Astrocyte of the cerebellum (primary cell): Measurements from ENCODE around the gene ESPNL.
A peak's percentile ranks its signal among the peaks of the same experiment; 100 is the strongest.

Source experiments
- DNase-seq: peaks from one replicate; pipeline ENCODE4 v3.0.0-alpha.2; 2011; ENCODE audit warnings: low read depth
- H3K4me3 ChIP-seq: 2 replicates; pipeline ENCODE4 v1.5.1; 2011; ENCODE audit warnings: mild to moderate bottlenecking, low read depth, low read length, moderate library complexity
- in situ Hi-C: cut with HindIII; loops from 2 replicates; pipeline ENCODE4 v1.10.0; 2017; ENCODE audit warnings: low sequenced_read_pairs
- TF ChIP-seq, protein P1 (sequence below): IDR thresholded peaks from 2 replicates; pipeline ENCODE4 v1.5.1; 2012; ENCODE audit warnings: low read length, low read depth, moderate library complexity, mild to moderate bottlenecking; ENCODE audit errors: missing control alignments

The ESPNL gene

GRCh38 chr2:238159661-238160205, 59.6 kb downstream of the ESPNL start:
- in situ Hi-C loops, result no loop called here
- TF ChIP-seq, protein P1, sequence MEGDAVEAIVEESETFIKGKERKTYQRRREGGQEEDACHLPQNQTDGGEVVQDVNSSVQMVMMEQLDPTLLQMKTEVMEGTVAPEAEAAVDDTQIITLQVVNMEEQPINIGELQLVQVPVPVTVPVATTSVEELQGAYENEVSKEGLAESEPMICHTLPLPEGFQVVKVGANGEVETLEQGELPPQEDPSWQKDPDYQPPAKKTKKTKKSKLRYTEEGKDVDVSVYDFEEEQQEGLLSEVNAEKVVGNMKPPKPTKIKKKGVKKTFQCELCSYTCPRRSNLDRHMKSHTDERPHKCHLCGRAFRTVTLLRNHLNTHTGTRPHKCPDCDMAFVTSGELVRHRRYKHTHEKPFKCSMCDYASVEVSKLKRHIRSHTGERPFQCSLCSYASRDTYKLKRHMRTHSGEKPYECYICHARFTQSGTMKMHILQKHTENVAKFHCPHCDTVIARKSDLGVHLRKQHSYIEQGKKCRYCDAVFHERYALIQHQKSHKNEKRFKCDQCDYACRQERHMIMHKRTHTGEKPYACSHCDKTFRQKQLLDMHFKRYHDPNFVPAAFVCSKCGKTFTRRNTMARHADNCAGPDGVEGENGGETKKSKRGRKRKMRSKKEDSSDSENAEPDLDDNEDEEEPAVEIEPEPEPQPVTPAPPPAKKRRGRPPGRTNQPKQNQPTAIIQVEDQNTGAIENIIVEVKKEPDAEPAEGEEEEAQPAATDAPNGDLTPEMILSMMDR, result no peak
- H3K4me3 ChIP-seq, result no peak overlapping the region
- no peak for DNase-seq

GRCh38 chr2:238160206-238161129, 60.3 kb downstream of the ESPNL start:
- TF ChIP-seq, protein P1, result peak; percentile 19
- DNase-seq, result no peak
- in situ Hi-C loops, result no loop called here
- H3K4me3 ChIP-seq, result no peak overlapping the region

- in situ Hi-C loops, result no loop called here
- H3K4me3 ChIP-seq, result no peak overlapping the region
- DNase-seq, result no peak
- TF ChIP-seq, protein P1, result no peak
Observed at GRCh38 chr2:238161291-238162051, 61.3 kb downstream of the ESPNL start.

DNA sequence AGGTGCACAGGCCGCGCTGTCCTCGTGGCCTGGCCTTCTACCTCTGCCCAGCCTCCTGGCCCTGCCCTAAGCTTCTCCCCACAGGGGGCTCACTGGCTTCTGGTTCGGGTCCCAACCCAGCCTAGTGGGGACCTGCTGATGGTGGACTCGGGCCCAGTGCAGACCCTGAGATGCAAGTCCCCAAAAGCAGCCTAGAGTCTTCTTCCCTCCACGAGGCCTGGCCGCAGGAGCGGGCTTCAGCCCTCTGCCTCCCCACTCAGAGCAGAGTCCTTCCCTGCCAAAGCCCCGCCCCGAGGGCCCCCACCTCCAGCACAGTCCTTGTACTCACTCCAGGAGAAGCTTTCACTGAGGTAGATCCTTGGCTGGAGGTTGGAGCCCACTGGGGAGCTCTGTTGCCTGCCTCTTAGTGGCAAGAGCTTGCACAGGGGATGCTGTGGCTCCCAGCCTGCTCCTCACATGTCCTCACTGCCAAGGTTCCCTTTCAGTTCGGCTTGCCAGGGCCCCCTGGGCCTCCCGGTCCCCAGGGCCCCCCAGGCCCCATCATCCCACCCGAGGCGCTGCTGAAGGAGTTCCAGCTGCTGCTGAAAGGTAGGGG, 62.2 kb downstream of the ESPNL start:
- no peak overlapping the region for H3K4me3 ChIP-seq
- no peak for DNase-seq
- in situ Hi-C loops, result no loop called here
- TF ChIP-seq, protein P1, result no peak

- peak overlapping the region; percentile 23 for H3K4me3 ChIP-seq
- in situ Hi-C loops, result no loop called here
Observed at GRCh38 chr2:238162846-238163441, 62.8 kb downstream of the ESPNL start.

More at GRCh38 chr2:238162846-238163441, 62.8 kb downstream of the ESPNL start:
- TF ChIP-seq, protein P1, result no peak
- no peak for DNase-seq
